HEK293T (cell line): ENCODE measurements around the gene SFXN3.

Experiments used
- ARNT ChIP-seq: fragments of 450-650 bp; IDR thresholded peaks from 2 replicates; pipeline ENCODE4 v1.6.1; 2017; ENCODE audit warnings: mild to moderate bottlenecking
- BHLHE40 ChIP-seq: fragments of 450-650 bp; IDR thresholded peaks from 2 replicates; pipeline ENCODE4 v1.6.1; 2016; ENCODE audit warnings: mild to moderate bottlenecking, moderate library complexity, borderline replicate concordance
- ELF4 ChIP-seq: fragments of 450-650 bp; IDR thresholded peaks from 2 replicates; pipeline ENCODE4 v1.6.1; 2017; ENCODE audit warnings: antibody characterized with exemption
- FOXA1 ChIP-seq: fragments of 450-650 bp; IDR thresholded peaks from 2 replicates; pipeline ENCODE4 v1.6.1; 2016; ENCODE audit warnings: mild to moderate bottlenecking
- HDGF ChIP-seq: fragments of 450-650 bp; IDR thresholded peaks from 2 replicates; pipeline ENCODE4 v1.6.1; 2017; ENCODE audit warnings: antibody characterized with exemption, borderline replicate concordance
- NFRKB ChIP-seq: fragments of 450-650 bp; IDR thresholded peaks from 2 replicates; pipeline ENCODE4 v1.6.1; 2016; ENCODE audit warnings: mild to moderate bottlenecking, moderate library complexity
- TF ChIP-seq, protein P1 (sequence below): fragments of 450-650 bp; IDR thresholded peaks from 2 replicates; pipeline ENCODE4 v1.6.1; 2016

DNA sequence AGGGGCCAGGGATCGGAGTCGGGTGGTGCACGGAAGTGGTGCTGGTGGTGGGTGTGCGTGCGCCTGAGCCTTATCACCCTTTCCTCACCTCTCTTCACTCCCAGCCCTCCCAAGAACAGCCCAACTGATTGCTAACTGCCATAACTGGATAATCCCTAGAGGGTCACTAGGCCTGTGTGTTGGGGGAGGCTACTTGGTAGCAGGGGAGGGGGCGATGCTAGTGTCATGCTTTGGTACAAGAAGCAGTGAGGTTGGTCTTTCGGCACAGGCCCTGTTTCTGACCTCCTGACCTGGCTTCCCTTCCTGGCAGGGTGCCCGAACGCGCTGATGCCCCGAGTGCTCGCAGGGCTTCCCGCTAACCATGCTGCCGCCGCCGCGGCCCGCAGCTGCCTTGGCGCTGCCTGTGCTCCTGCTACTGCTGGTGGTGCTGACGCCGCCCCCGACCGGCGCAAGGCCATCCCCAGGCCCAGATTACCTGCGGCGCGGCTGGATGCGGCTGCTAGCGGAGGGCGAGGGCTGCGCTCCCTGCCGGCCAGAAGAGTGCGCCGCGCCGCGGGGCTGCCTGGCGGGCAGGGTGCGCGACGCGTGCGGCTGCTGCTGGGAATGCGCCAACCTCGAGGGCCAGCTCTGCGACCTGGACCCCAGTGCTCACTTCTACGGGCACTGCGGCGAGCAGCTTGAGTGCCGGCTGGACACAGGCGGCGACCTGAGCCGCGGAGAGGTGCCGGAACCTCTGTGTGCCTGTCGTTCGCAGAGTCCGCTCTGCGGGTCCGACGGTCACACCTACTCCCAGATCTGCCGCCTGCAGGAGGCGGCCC is 31.4 kb downstream of the SFXN3 start:
- TF ChIP-seq NFRKB: no peak
- TF ChIP-seq BHLHE40: no peak
- TF ChIP-seq FOXA1: no peak
- no peak for TF ChIP-seq ARNT
- no peak for TF ChIP-seq ELF4
- TF ChIP-seq, protein P1, sequence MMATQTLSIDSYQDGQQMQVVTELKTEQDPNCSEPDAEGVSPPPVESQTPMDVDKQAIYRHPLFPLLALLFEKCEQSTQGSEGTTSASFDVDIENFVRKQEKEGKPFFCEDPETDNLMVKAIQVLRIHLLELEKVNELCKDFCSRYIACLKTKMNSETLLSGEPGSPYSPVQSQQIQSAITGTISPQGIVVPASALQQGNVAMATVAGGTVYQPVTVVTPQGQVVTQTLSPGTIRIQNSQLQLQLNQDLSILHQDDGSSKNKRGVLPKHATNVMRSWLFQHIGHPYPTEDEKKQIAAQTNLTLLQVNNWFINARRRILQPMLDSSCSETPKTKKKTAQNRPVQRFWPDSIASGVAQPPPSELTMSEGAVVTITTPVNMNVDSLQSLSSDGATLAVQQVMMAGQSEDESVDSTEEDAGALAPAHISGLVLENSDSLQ: no peak
- TF ChIP-seq HDGF: no peak
